ENCODE data around the gene FMNL2. TPM values are rescaled to one million over a fixed set of nuclear protein-coding genes. Genes with fewer than 3 reads are reported as not detected.

The FMNL2 gene
- total RNA-seq, 4 donors from 2014 or later: 34.6 to 62.1 (median 51.3) TPM

DNA sequence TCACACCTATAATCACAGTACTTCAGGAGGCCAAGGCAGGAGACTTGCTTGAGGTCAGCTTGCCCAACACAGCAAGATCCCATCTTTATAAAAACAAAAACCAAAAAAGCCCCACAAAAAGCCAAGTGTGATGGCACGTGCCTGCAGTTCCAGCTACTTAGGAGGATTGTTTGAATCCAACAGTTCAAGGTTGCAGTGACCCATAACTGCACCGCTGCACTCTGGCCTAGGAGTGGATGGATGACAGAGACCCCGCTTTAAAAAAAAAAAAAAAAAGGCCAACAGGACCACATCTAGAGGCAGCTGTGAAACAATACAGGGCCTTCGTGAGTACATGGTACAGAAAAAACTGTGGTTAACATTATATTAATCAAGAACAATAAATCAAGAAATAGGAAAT lies 326.1 kb downstream of the FMNL2 start:
- ATAC-seq (ENCODE audit: low FRiP score): no peak
- DNase-seq (ENCODE audit: low spot score): no peak

DNA sequence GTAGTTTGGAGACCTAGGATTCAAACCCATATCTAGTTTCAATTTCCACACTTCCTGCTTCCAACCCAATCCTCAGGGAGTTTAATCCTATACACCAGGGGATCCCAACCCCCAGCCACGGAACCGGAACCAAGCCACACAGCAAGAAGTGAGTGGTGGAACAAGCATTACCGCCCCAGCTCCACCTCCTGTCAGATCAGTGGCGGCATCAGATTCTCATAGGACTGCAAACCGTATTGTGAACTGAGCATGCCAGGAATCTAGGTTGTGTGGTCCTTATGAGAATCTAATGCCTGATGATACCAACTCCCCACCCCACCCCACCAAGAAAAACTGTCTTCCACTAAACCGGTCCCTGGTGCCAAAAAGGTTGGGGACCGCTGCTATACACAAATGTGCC lies 329.8 kb downstream of the FMNL2 start:
- TF ChIP-seq, protein P1, sequence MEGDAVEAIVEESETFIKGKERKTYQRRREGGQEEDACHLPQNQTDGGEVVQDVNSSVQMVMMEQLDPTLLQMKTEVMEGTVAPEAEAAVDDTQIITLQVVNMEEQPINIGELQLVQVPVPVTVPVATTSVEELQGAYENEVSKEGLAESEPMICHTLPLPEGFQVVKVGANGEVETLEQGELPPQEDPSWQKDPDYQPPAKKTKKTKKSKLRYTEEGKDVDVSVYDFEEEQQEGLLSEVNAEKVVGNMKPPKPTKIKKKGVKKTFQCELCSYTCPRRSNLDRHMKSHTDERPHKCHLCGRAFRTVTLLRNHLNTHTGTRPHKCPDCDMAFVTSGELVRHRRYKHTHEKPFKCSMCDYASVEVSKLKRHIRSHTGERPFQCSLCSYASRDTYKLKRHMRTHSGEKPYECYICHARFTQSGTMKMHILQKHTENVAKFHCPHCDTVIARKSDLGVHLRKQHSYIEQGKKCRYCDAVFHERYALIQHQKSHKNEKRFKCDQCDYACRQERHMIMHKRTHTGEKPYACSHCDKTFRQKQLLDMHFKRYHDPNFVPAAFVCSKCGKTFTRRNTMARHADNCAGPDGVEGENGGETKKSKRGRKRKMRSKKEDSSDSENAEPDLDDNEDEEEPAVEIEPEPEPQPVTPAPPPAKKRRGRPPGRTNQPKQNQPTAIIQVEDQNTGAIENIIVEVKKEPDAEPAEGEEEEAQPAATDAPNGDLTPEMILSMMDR (IDR thresholded peaks at IDR 0.05): no peak
- DNase-seq (ENCODE audit: low spot score) (no peak), ATAC-seq (ENCODE audit: low FRiP score) (no peak)

More for the DNA sequence above, 326.1 kb downstream of the FMNL2 start:
- TF ChIP-seq, protein P1 (IDR thresholded peaks at IDR 0.05): no peak

DNA sequence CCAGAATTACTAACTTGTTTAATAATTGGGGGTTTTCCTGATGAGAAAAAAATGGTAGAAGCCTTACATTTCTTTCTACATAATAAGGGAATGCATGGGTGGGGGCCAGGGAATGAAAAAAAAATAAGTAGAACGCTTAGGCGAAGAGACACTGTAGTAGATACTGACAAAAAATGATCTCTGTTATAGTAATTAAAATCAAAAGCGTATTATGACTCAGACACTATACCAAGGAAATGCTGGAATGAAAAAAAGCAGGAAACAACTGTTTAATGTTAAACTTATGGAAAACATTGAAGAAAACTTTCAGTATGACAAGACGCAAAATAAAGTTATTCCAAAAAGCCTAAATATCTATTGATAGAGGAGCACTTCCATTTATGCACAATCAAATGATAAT lies 339.4 kb downstream of the FMNL2 start:
- TF ChIP-seq, protein P1 (IDR thresholded peaks at IDR 0.05): no peak
- no peak for ATAC-seq (ENCODE audit: low FRiP score)
- no peak for DNase-seq (ENCODE audit: low spot score)

DNA sequence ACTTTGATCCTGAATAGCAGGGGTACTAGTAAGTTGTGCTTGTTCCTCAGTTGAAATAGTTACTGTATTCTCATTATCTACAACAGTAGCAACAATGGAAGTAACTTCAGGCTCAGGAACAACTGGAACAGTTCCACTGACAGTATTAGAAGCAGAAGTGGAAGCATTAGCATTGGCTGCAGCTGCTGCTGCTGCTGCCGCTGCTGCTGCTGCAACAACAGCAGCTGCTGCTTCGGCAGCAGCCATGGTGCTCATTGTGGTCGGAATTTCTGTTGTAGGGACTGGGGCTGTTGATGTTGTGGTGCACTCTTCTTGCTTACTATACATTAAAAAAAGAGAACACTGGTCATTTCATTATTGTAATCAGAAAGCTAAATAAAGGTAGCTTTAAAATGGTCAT lies 341.5 kb downstream of the FMNL2 start:
- TF ChIP-seq, protein P1 (IDR thresholded peaks at IDR 0.05): no peak
- ATAC-seq (ENCODE audit: low FRiP score): no peak
- DNase-seq (ENCODE audit: low spot score): no peak

DNA sequence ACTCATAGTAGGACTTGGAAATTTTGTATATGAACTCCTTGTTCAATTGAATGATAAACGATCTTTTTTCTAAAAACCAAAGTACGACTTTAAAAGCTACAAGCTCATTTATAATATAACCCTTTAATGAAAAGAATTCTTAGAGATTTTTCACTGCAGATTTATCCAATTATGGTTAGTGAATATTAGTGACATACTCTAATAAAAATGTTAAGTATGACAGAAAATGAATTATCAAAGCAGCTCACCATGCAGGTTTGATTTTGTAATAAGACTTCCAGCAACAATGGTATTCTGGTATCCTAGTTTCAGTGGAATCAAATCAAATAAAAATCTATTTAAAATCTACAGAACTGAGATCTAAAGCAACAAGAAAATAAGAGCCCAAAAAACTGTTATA lies 343.8 kb downstream of the FMNL2 start:
- TF ChIP-seq, protein P1 (IDR thresholded peaks at IDR 0.05): no peak
- DNase-seq (ENCODE audit: low spot score) (no peak), ATAC-seq (ENCODE audit: low FRiP score) (no peak)

DNA sequence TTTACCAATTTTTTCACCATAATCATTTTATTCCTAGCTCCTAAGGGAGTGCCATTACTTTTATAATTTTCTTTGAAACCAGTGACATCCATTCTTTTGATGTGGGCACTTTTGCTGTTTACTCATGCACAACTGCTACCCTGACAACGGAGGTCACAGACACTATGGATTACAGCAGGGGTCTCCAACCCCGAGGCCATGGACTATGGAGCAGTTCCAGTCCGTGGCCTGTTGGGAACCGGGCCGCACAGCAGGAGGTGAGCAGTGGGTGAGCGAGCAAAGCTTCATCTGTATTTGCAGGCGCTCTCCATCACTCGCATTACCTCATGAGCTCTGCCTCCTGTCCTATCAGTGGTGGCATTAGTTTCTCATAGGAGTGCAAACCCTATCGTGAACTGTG lies 347.7 kb downstream of the FMNL2 start:
- ATAC-seq (ENCODE audit: low FRiP score) (no peak), DNase-seq (ENCODE audit: low spot score) (no peak)
- TF ChIP-seq, protein P1 (IDR thresholded peaks at IDR 0.05): no peak

DNA sequence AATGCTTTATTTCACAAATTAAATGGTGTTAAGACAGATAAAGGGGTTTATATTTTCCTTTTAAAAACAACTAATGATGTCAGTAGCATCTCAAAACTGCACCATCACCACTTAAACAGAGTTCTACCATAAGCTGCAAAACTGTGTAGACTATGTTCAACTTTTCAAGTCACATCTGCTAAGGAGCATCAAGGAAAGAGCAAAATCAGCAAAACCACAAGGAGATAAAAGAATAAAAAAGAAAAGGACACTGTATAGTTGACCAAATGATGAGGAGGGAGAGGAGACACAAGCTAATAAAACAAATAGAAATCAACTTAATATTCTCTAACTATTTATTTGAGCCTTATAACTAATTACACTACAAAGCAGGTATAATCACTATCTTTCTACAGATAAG lies 348.4 kb downstream of the FMNL2 start:
- no peak for DNase-seq (ENCODE audit: low spot score)
- TF ChIP-seq, protein P1 (IDR thresholded peaks at IDR 0.05): no peak
- no peak for ATAC-seq (ENCODE audit: low FRiP score)

Data from omental fat pad (tissue), 4 donors.